NCI-H526 (cell line): ENCODE results near the gene FES.
"Not testable (repeated sequence)": the region's sequence is repeated elsewhere in the genome, so short reads cannot be mapped to it uniquely, and the experiment has no call there.

ENCODE experiments used
- DNase-seq, 2 experiments: peaks; one replicate each; lab custom pipeline; 2025; lab: John Stamatoyannopoulos, UW

Gene FES

DNA sequence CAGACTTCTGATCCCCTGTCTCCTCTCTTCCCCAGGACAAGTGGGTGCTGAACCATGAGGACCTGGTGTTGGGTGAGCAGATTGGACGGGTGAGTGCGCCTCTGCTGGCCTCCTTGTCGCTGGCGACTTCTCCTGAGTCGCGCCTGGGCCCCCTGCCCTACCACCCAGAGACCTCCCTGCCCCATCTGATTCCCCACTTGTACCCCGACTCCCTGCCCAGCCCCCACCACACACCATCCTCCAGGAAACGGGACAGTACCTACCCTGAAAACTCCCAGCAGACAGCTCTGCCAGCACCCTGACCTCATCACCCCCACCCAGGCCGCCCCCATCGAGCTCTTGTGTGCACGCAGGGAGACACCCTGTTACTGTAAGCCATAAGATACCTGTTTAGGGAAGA is 7.7 kb downstream of the FES start:
- no peak for DNase-seq

DNA sequence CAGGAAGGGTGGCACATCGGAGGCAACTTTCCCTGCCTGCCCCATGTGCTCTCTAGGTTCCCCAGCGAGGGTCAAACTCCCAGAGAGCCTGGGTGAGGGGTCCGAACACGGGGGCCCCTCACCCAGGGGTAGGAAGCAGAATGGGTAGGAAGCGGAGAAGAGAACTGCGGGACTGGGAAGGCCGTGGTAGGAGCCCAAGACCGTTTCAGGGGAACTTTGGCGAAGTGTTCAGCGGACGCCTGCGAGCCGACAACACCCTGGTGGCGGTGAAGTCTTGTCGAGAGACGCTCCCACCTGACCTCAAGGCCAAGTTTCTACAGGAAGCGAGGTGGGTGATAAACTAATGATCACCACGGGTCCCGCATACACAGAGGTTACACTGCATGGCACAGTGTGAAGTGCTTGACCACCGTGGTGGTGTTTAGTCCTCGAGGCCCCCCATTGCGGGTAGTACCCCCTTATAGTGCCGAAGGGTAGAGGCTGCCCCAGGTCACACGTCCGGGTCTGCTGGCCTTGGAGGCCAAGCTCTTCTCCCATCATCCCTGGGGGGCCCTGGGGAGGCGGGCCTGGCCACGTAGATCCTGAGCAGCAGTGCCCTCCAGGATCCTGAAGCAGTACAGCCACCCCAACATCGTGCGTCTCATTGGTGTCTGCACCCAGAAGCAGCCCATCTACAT is 8.3 kb downstream of the FES start:
- no peak for DNase-seq

- no peak for DNase-seq
Measured at GRCh38 chr15:90893175-90894090, 9.1 kb downstream of the FES start.

- peak in 1 of 2 experiments; percentile 12 for DNase-seq
Measured at GRCh38 chr15:90895571-90896117, 11.3 kb downstream of the FES start.

DNA sequence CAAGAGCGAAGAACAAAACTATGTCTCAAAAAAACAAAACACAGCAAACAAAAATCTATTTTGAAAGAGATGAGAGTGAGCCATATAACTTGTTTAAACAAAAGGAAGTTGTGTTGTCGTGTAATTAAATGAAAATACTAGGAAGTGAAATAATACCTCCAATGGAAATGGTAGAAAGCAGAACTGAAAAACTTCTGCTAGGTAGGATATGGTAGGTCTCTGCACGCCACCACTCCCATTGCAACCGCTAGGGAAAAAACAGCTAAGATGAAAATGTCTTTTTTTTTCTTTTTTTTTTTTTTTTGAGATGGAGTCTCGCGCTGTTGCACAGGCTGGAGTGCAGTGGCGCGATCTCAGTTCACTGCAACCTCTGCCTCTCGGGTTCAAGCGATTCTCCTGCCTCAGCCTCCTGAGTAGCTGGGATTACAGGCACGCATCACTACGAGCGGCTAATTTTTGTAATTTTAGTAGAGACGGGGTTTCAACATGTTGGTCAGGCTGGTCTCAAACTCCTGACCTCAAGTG is 12.9 kb downstream of the FES start:
- DNase-seq = not testable (repeated sequence)

GRCh38 chr15:90901175-90902039 is 17.1 kb downstream of the FES start:
- DNase-seq = peak in 1 of 2 experiments; percentile 55

DNA sequence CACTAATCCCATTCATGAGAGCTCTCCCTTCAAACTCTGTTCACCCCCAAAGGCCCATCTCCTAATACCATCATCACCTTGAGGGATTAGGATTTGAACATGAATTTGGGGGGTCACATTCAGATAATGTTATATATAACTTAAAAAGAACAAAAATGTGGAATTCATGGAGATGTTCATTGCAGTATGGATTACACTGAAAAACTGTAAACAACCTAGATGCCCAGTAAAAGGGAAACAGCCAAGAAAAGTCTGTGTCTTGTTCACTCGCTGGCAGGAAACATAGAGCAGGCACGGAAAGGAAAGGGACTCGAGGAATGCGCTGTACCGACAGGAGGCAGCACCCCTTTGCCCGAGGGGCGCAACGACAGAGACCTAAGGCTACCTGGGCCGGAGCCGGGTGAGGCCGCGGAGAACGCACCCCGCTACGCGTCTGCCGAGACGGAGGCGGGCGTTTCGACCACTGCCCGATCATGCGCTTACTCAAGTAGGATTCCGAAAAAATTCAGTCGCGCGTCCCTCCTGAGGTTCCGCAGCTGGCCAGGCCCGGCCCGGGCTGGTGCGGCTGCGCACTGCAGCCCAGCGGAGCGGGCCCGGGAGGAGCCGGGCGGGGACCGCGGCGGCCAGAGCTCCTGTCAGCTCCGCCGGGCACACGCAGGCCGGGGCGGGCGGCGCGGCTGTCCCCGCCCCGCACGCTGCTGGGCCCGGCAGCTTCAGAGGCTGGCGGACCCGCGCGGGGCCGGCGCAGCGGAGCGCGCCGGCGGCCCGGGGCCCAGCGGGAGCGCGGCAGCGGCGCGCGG is 17.9 kb downstream of the FES start:
- peak; percentile 54 to 89 for DNase-seq

DNA sequence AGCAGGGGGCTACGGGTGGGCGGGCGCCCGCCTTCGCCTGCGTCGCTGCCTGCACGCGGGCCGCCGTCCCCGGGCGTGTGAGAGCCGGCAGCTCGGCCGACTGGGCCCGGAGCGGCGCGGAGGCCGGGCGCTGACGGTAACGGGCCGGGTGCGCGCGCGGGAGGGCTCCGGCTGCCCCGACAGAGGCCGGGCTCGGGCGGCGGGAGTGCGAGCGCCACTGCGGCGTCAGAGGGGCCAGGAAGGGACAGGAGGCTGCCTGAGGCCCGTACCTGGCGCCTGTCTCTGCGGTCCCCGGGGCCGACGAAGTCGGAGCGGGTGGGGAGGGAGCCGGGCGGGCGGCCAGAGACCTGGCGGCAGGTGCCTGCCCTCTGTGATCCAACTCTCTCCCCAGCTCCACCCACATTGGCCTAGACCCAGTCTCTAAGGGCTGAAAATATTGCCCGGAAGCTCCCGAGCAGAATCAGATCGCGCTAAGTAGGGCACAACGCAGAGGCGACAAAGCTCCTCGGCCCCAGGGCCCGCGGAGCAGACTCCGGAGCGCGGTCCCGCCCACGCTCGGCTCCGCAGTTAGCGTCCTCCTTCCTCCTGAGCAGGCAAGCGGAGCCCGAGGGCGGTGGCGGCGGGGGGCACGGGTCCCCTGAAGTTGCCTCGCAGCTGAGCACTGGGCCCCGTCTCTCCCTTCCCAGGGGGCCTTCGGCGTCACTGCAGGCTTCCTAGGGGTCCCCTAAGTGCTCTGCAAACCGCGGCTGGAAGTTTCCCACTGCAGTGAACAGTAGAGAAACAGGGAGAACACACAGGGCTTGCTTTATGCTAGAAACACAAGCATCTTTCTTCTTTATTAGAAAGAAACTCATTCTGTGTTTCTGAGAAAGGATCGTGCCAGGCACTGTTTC is 18.8 kb downstream of the FES start, which contains the start of gene MAN2A2:
Gene MAN2A2 (plus strand): TSS at position 463 of the 893 bp plus-strand sequence. CDS start 906 bp downstream, outside the sequence.
- peak in 1 of 2 experiments; percentile 72 for DNase-seq

DNA sequence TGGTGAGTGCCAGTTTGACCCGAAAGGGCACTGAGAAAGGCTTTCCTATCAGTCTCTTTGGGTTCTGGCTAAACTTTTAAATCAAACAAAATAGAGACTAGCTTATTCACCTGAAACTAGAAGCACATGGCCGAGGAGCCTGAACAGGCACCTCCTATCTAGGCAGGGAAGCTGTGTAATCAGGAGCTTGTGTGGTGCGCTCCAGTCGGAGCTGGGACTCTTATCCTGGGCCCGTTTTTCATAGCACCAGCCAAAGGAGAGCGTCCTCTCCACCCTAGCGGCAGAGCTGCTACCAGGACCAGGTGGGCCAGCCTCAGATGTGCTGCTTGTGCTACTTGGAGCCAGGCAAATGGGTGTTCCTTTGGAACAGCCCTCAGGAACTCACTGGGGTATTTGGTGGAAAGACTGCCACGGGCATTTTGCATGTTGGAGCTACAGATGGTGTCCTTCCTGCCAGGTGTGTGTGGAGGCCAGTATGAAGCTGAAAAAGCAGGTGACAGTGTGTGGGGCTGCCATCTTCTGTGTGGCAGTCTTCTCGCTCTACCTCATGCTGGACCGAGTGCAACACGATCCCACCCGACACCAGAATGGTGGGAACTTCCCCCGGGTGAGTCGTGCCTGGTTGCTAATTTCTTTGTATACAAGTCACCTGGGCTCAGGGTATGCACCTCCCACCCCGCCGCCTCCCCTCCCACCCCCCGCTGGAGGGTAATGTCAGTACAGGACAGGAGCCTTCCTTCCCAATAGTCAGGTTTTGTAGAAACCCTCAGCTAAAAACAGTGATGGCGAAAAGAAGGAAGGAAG is 19.6 kb downstream of the FES start:
- peak; percentile 92 for DNase-seq

- DNase-seq = no peak
Measured at GRCh38 chr15:90904746-90905145, 20.4 kb downstream of the FES start.

DNA sequence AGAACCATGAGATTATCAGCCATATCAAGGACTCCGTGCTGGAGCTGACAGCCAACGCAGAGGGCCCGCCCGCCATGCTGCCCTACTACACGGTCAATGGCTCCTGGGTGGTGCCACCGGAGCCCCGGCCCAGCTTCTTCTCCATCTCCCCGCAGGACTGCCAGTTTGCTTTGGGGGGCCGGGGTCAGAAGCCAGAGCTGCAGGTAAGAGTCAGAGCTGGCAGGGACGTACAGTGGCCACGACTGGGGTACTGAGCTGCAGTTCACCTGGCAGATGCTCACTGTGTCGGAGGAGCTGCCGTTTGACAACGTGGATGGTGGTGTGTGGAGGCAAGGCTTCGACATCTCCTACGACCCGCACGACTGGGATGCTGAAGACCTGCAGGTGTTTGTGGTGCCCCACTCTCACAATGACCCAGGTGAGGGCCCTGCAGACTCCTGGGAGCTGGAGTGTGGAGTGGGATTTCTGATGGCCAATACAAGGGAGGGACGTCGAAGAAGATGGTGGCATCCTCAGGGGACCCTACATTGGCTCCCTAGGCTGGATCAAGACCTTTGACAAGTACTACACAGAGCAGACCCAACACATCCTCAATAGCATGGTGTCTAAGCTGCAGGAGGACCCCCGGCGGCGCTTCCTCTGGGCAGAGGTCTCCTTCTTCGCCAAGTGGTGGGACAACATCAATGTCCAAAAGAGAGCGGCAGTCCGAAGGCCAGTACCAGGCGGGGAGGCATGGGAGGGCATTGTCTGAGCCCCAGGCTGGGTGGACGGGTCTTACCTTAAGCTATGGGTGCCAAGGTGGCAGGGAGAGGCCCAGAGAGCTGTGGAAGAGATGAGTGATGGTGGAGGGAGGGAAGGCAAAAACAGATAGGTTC is 21.2 kb downstream of the FES start:
- DNase-seq = no peak

DNA sequence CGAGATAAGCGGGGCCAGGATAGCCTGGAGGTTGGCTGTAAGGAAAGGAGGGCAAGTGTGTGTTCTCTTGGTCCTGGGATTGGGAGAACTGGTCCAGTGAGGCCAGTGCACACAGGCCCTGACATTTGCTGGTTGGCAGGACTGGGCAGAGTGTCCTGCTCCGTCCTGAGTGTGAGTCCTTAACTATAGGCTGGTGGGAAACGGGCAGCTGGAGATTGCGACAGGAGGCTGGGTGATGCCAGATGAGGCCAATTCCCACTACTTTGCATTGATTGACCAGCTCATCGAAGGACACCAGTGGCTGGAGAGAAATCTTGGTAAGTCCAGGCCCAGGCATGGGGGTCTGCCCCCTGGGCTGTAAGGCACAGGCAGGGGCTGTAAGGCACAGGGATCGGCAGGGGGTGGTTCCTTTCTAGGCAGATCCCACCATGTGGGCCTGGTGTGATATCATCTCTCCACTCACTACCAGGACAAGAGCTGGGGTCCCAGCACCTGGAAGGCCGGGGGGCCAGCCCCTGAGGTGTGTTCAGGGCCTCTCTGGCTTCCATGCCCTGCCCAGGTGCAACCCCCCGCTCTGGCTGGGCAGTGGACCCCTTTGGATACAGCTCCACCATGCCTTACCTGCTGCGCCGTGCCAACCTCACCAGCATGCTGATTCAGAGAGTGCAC is 22.0 kb downstream of the FES start:
- DNase-seq = no peak

GRCh38 chr15:90907051-90907660 is 22.9 kb downstream of the FES start:
- DNase-seq = no peak

- no peak for DNase-seq
Measured at GRCh38 chr15:90907838-90908507, 23.7 kb downstream of the FES start.

GRCh38 chr15:90909449-90909848 is 25.1 kb downstream of the FES start:
- not testable (repeated sequence) for DNase-seq

DNA sequence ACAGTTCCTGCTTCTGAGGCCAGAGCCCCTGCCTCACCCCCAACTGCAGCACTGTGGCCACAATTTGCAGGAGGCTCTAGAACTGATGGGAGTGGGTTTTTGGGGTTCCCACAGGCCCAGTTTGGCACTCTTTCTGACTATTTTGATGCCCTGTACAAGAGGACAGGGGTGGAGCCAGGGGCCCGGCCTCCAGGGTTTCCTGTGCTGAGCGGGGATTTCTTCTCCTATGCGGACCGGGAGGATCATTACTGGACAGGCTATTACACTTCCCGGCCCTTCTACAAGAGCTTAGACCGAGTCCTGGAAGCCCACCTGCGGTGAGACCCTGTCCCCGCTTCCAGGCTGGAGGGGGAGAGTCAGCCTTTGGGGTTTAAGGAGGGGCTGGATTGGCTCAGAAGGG is 25.7 kb downstream of the FES start:
- no peak for DNase-seq
